NB4 (cell line): Measurements from ENCODE around the gene LRCH1.

Experiments
- CTCF ChIP-seq: IDR thresholded peaks from one replicate; pipeline ENCODE4 v1.5.1; 2012; ENCODE audit warnings: low read depth, low read length
- POLR2A ChIP-seq: IDR thresholded peaks from 2 replicates; pipeline ENCODE4 v1.6.1; 2011; ENCODE audit warnings: mild to moderate bottlenecking; ENCODE audit not compliant: insufficient read length; ENCODE audit errors: extremely low read depth

- TF ChIP-seq CTCF, result no peak
- TF ChIP-seq POLR2A, result no peak
Observed at GRCh38 chr13:46672338-46673090, 119.5 kb downstream of the LRCH1 start.
